H9 (cell line): ENCODE data around the gene TMEM98. TPM values are rescaled to one million over a fixed set of nuclear protein-coding genes. Genes with fewer than 3 reads are reported as not detected.
"Not testable (repeated sequence)": the region's sequence is repeated elsewhere in the genome, so short reads cannot be mapped to it uniquely, and the experiment has no call there.

Experiments used
- DNase-seq: peaks from one replicate; pipeline ENCODE4 v3.0.0-alpha.2; 2017
- H2AFZ ChIP-seq: one replicate; pipeline ENCODE4 v1.6.1; 2013; ENCODE audit warnings: mild to moderate bottlenecking, low read length, control low read depth, moderate library complexity
- H2AK5ac ChIP-seq: 2 replicates; pipeline ENCODE4 v1.6.1; 2013; ENCODE audit warnings: low read length, control low read depth, mixed read lengths; ENCODE audit not compliant: insufficient read length
- H2BK120ac ChIP-seq: one replicate; pipeline ENCODE4 v1.6.1; 2013; ENCODE audit warnings: low read depth, mild to moderate bottlenecking, low read length, control low read depth, inconsistent platforms; ENCODE audit not compliant: poor library complexity, severe bottlenecking
- H2BK12ac ChIP-seq: 2 replicates; pipeline ENCODE4 v1.6.1; 2013; ENCODE audit warnings: low read length, control low read depth, mixed read lengths, low read depth; ENCODE audit not compliant: insufficient read length
- H2BK15ac ChIP-seq: 2 replicates; pipeline ENCODE4 v1.6.1; 2013; ENCODE audit warnings: low read depth, low read length, control low read depth
- H2BK20ac ChIP-seq: one replicate; pipeline ENCODE4 v1.6.1; 2013; ENCODE audit warnings: low read depth, mild to moderate bottlenecking, low read length, control low read depth, inconsistent platforms; ENCODE audit not compliant: poor library complexity, severe bottlenecking
- H2BK5ac ChIP-seq: 2 replicates; pipeline ENCODE4 v1.6.1; 2013; ENCODE audit warnings: low read length, control low read depth, mixed read lengths; ENCODE audit not compliant: insufficient read length
- H3K14ac ChIP-seq: 2 replicates; pipeline ENCODE4 v1.6.1; 2013; ENCODE audit warnings: low read length, control low read depth; ENCODE audit not compliant: insufficient read depth
- H3K18ac ChIP-seq: 2 replicates; pipeline ENCODE4 v1.6.1; 2013; ENCODE audit warnings: low read depth, mild to moderate bottlenecking, mixed read lengths, low read length, control low read depth; ENCODE audit not compliant: insufficient read length
- H3K23ac ChIP-seq: 2 replicates; pipeline ENCODE4 v1.6.1; 2013; ENCODE audit warnings: low read length, control low read depth, mixed read lengths, low read depth; ENCODE audit not compliant: insufficient read length
- H3K23me2 ChIP-seq: 2 replicates; pipeline ENCODE4 v1.6.1; 2013; ENCODE audit warnings: low read depth, mild to moderate bottlenecking, mixed read lengths, low read length, control low read depth; ENCODE audit not compliant: insufficient read length, poor library complexity, severe bottlenecking
- H3K27ac ChIP-seq: 2 replicates; pipeline ENCODE4 v1.5.1; 2013; ENCODE audit warnings: low read length, control low read depth, mixed read lengths, low read depth; ENCODE audit not compliant: insufficient read length
- H3K27me3 ChIP-seq: 2 replicates; pipeline ENCODE4 v1.6.1; 2013; ENCODE audit warnings: low read length, control low read depth, inconsistent platforms; ENCODE audit not compliant: insufficient read depth
- H3K4ac ChIP-seq: 2 replicates; pipeline ENCODE4 v1.6.1; 2013; ENCODE audit warnings: low read depth, mild to moderate bottlenecking, control low read depth, inconsistent platforms, low read length, moderate library complexity
- H3K4me1 ChIP-seq: 2 replicates; pipeline ENCODE4 v1.6.1; 2013; ENCODE audit warnings: low read length, control low read depth, inconsistent platforms; ENCODE audit not compliant: insufficient read depth
- H3K4me2 ChIP-seq: 2 replicates; pipeline ENCODE4 v1.6.1; 2013; ENCODE audit warnings: low read length, control low read depth, mixed read lengths; ENCODE audit not compliant: insufficient read length, insufficient read depth
- H3K56ac ChIP-seq: 2 replicates; pipeline ENCODE4 v1.6.1; 2013; ENCODE audit warnings: low read depth, mild to moderate bottlenecking, mixed read lengths, low read length, control low read depth; ENCODE audit not compliant: insufficient read length
- H3K79me1 ChIP-seq: 2 replicates; pipeline ENCODE4 v1.6.1; 2013; ENCODE audit warnings: low read depth, mild to moderate bottlenecking, moderate library complexity, low read length, control low read depth, inconsistent platforms; ENCODE audit not compliant: insufficient read depth, poor library complexity, severe bottlenecking
- H3K79me2 ChIP-seq: 2 replicates; pipeline ENCODE4 v1.6.1; 2013; ENCODE audit warnings: low read length, control low read depth, inconsistent platforms; ENCODE audit not compliant: insufficient read depth
- H3K9ac ChIP-seq: 2 replicates; pipeline ENCODE4 v1.6.1; 2013; ENCODE audit warnings: low read length, control low read depth, mixed read lengths; ENCODE audit not compliant: insufficient read length; ENCODE audit errors: extremely low read depth
- H3K9me3 ChIP-seq: one replicate; pipeline ENCODE4 v1.6.1; 2013; ENCODE audit warnings: low read depth, low read length, inconsistent platforms; ENCODE audit not compliant: control insufficient read depth
- H3T11ph ChIP-seq: one replicate; pipeline ENCODE4 v1.6.1; 2013; ENCODE audit warnings: mild to moderate bottlenecking, low read length, control low read depth, inconsistent platforms
- H4K20me1 ChIP-seq: one replicate; pipeline ENCODE4 v1.6.1; 2013; ENCODE audit not compliant: control insufficient read depth, insufficient read length, insufficient read depth
- H4K5ac ChIP-seq: 2 replicates; pipeline ENCODE4 v1.6.1; 2013; ENCODE audit warnings: low read depth, mild to moderate bottlenecking, mixed read lengths, low read length, control low read depth; ENCODE audit not compliant: insufficient read length
- H4K8ac ChIP-seq: replicated peaks from 2 replicates; pipeline ENCODE4 v1.6.1; 2013; ENCODE audit warnings: low read length, control low read depth, mixed read lengths, low read depth; ENCODE audit not compliant: insufficient read length
- H4K91ac ChIP-seq: 2 replicates; pipeline ENCODE4 v1.6.1; 2013; ENCODE audit warnings: low read depth, mild to moderate bottlenecking, moderate library complexity, mixed read lengths, low read length, control low read depth; ENCODE audit not compliant: insufficient read length
- H3K27ac Mint-ChIP-seq, 3 experiments: 2 replicates in 2 of 3; 3 replicates in 1 of 3; pipeline ENCODE4 v1.8.0; 2020 to 2021; ENCODE audit warnings: mixed read lengths in 3 of 3, mild to moderate bottlenecking in 1 of 3, moderate library complexity in 1 of 3
- H3K27me3 Mint-ChIP-seq: 2 replicates; pipeline ENCODE4 v1.8.0; 2021; ENCODE audit warnings: low read depth, mild to moderate bottlenecking, moderate library complexity, mixed read lengths
- H3K36me3 Mint-ChIP-seq, 3 experiments: 2 replicates in 2 of 3; 3 replicates in 1 of 3; pipeline ENCODE4 v1.8.0; 2020 to 2021; ENCODE audit warnings: low read depth in 3 of 3, mixed read lengths in 3 of 3; ENCODE audit not compliant: insufficient read depth in 1 of 3
- H3K4me1 Mint-ChIP-seq, 2 experiments: 2 replicates each; pipeline ENCODE4 v1.8.0; 2020; ENCODE audit warnings: mixed read lengths in 2 of 2
- H3K4me3 Mint-ChIP-seq, 2 experiments: 2 replicates in 1 of 2; 3 replicates in 1 of 2; pipeline ENCODE4 v1.8.0; 2020 to 2021; ENCODE audit warnings: mild to moderate bottlenecking in 2 of 2, mixed read lengths in 2 of 2, moderate library complexity in 1 of 2
- H3K9me3 Mint-ChIP-seq, 2 experiments: 2 replicates in 1 of 2; 3 replicates in 1 of 2; pipeline ENCODE4 v1.8.0; 2020; ENCODE audit warnings: mild to moderate bottlenecking in 2 of 2, mixed read lengths in 2 of 2, moderate library complexity in 1 of 2
- WGBS: extraction: QIAGEN DNeasy Blood & Tissue Kit; methylation state at CpG from one replicate; pipeline ENCODE4 v1.1.7; 2013; ENCODE audit warnings: missing lambda C conversion rate, low lambda C conversion rate, mixed read lengths; ENCODE audit not compliant: insufficient read length; ENCODE audit errors: extremely low coverage; 5-methylcytosine and 5-hydroxymethylcytosine counted together
- total RNA-seq: library from RNA; stranded (reverse); gene quantifications from 2 replicates; pipeline ENCODE4 v1.2.1, GENCODE V29; 2021
- TF ChIP-seq, protein P1 (sequence below): fragments of 200-600 bp; sonication (generic); conservative IDR thresholded peaks from 3 replicates; pipeline ENCODE4 v1.8.0; 2021; ENCODE audit warnings: antibody characterized with exemption, mild to moderate bottlenecking

TMEM98 gene
- total RNA-seq, 1 experiment from 2014 or later = 78.4 TPM

DNA sequence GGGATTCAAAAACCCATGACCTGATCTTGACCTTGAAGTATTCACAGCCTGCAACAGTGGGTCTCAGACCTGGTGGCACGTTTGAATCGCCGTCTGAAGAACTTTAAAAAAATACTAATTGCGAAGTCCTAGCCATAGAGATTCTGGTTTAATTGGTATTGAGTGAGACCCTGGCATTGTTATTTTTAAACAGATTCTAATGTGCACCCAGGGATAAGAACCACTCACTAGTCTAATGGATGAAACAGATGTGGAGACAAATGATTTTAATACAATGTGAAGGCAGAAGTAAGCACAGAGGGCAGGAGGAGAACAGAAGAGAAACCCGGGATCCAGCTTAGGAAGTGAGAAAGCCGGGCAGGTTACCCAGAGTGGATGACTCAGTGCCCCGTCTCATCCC is 21.2 kb downstream of the TMEM98 start:
- H3K14ac ChIP-seq = no peak overlapping the region
- no peak overlapping the region for H2AFZ ChIP-seq
- no peak overlapping the region for H3K27ac Mint-ChIP-seq
- H3K9ac ChIP-seq = no peak overlapping the region
- H3K79me1 ChIP-seq = no peaks in the 10 kb centered on the region
- H3K27me3 Mint-ChIP-seq = peaks cover 4% of the 10 kb centered on the region; the same call in 1 of the 2 replicates
- no peak overlapping the region for H4K91ac ChIP-seq
- no CpG with 5 or more reads among the region's 7 CpGs for WGBS
- no peak overlapping the region for H3K23ac ChIP-seq
- no peak overlapping the region for H2AK5ac ChIP-seq
- H3K27ac ChIP-seq = no peak overlapping the region
- no peak overlapping the region for H3K4ac ChIP-seq
- no peaks in the 10 kb centered on the region for H3K4me1 ChIP-seq
- peaks cover 6 to 7% of the 10 kb centered on the region in 2 experiments for H3K4me1 Mint-ChIP-seq
- H2BK20ac ChIP-seq = no peak overlapping the region
- H3K18ac ChIP-seq = no peak overlapping the region
- H3K79me2 ChIP-seq = no peaks in the 10 kb centered on the region
- no peaks in the 10 kb centered on the region for H3K23me2 ChIP-seq
- H4K8ac ChIP-seq = no peak overlapping the region
- no peak overlapping the region for H4K5ac ChIP-seq
- H3K36me3 Mint-ChIP-seq = no peaks in the 10 kb centered on the region; a peak in 1 of 7 replicates
- H3K56ac ChIP-seq = no peak overlapping the region
- no peak overlapping the region for H3T11ph ChIP-seq
- no peak overlapping the region for H2BK15ac ChIP-seq
- no peak overlapping the region for H3K4me3 Mint-ChIP-seq
- no peaks in the 10 kb centered on the region for H4K20me1 ChIP-seq
- no peaks in the 10 kb centered on the region; a peak in 1 of 5 replicates for H3K9me3 Mint-ChIP-seq
- no peak overlapping the region for H2BK5ac ChIP-seq
- no peak overlapping the region for H2BK12ac ChIP-seq
- H3K9me3 ChIP-seq = no peaks in the 10 kb centered on the region
- TF ChIP-seq, protein P1, sequence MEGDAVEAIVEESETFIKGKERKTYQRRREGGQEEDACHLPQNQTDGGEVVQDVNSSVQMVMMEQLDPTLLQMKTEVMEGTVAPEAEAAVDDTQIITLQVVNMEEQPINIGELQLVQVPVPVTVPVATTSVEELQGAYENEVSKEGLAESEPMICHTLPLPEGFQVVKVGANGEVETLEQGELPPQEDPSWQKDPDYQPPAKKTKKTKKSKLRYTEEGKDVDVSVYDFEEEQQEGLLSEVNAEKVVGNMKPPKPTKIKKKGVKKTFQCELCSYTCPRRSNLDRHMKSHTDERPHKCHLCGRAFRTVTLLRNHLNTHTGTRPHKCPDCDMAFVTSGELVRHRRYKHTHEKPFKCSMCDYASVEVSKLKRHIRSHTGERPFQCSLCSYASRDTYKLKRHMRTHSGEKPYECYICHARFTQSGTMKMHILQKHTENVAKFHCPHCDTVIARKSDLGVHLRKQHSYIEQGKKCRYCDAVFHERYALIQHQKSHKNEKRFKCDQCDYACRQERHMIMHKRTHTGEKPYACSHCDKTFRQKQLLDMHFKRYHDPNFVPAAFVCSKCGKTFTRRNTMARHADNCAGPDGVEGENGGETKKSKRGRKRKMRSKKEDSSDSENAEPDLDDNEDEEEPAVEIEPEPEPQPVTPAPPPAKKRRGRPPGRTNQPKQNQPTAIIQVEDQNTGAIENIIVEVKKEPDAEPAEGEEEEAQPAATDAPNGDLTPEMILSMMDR = no peak
- no peak overlapping the region for H2BK120ac ChIP-seq
- H3K27me3 ChIP-seq = no peaks in the 10 kb centered on the region
- no peak overlapping the region for H3K4me2 ChIP-seq
- no peak for DNase-seq

DNA sequence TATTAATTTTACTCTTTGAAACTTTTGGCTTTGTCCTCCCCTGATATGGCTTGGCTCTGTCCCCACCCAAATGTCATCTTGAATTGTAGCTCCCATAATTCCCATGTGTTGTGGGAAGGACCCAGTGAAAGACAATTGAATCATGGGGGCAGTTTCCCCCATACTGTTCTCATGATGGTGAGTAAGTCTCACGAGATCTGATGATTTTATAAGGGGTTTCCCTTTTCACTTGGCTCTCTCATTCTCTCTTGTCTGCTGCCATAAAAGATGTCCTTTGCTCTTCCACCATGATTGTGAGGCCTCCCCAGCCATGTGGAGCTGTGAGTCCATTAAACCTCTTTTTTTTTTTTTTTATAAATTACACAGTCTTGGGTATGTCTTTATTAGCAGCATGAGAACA is 24.5 kb downstream of the TMEM98 start:
- not testable (repeated sequence) for H3K4ac ChIP-seq, H3K9me3 Mint-ChIP-seq, H3K23ac ChIP-seq, H2BK20ac ChIP-seq, H3K9me3 ChIP-seq, H2AFZ ChIP-seq, H3T11ph ChIP-seq, H2BK5ac ChIP-seq, H4K91ac ChIP-seq, H3K56ac ChIP-seq, H4K20me1 ChIP-seq, H3K36me3 Mint-ChIP-seq, H3K14ac ChIP-seq, H3K9ac ChIP-seq, H3K18ac ChIP-seq, H3K4me1 Mint-ChIP-seq, H3K4me2 ChIP-seq, H2AK5ac ChIP-seq, H4K5ac ChIP-seq, H3K4me3 Mint-ChIP-seq, H3K27ac Mint-ChIP-seq, H2BK120ac ChIP-seq, H3K4me1 ChIP-seq, H3K27me3 Mint-ChIP-seq, H3K79me1 ChIP-seq, H3K27me3 ChIP-seq, DNase-seq, H3K23me2 ChIP-seq, H3K27ac ChIP-seq, H2BK12ac ChIP-seq, H4K8ac ChIP-seq, H2BK15ac ChIP-seq, H3K79me2 ChIP-seq
- no CpG with 5 or more reads among the region's 1 CpG for WGBS
